IMR-90 (cell line): ENCODE measurements around the gene C17orf50. TPM values are rescaled to one million over a fixed set of nuclear protein-coding genes. Genes with fewer than 3 reads are reported as not detected.

Experiments used
- ATAC-seq: fragments of 200-7000 bp; cut with Tn5 transposase; 2 replicates; pipeline ENCODE4 v1.9.1; 2020; ENCODE audit warnings: low read depth, mild to moderate bottlenecking, moderate library complexity
- BruUV-seq: library from RNA; stranded (reverse); fragments of 400-500 nt; replicated peaks from 2 replicates; lab custom pipeline; 2021; lab: Mats Ljungman, UMichigan
- CTCF ChIA-PET: fragments of 300-600 bp; formaldehyde crosslinking; extraction: SDS; loops from one replicate; lab custom pipeline; 2021; ENCODE audit warnings: antibody characterized with exemption; lab: Yijun Ruan, JAX
- POLR2A ChIA-PET: fragments of 300-600 bp; sonication (Branson Sonifier 250); formaldehyde crosslinking; loops from one replicate; lab custom pipeline; 2022; ENCODE audit warnings: antibody characterized with exemption; ENCODE audit not compliant: unreplicated experiment; lab: Charles Lee
- DNase-seq: peaks from one replicate; pipeline ENCODE4 v3.0.0; 2013
- H2AFZ ChIP-seq: replicated peaks from 2 replicates; pipeline ENCODE3; 2013; ENCODE audit warnings: low read length, mild to moderate bottlenecking; ENCODE audit not compliant: poor library complexity
- H2AK5ac ChIP-seq: 2 replicates; pipeline ENCODE4 v1.6.1; 2013; ENCODE audit warnings: low read depth, low read length, inconsistent platforms
- H2AK9ac ChIP-seq: replicated peaks from 2 replicates; pipeline ENCODE3; 2013; ENCODE audit warnings: mild to moderate bottlenecking, low read depth, low read length, moderate library complexity; ENCODE audit not compliant: poor library complexity
- H2BK120ac ChIP-seq: 2 replicates; pipeline ENCODE4 v1.6.1; 2013; ENCODE audit warnings: low read depth, low read length, inconsistent platforms
- H2BK15ac ChIP-seq: 3 replicates; pipeline ENCODE4 v1.6.1; 2013; ENCODE audit warnings: low read depth, low read length, inconsistent platforms
- H2BK20ac ChIP-seq: 2 replicates; pipeline ENCODE4 v1.6.1; 2013; ENCODE audit warnings: low read depth, mild to moderate bottlenecking, inconsistent platforms, low read length, moderate library complexity
- H2BK5ac ChIP-seq: 2 replicates; pipeline ENCODE4 v1.6.1; 2013; ENCODE audit warnings: mild to moderate bottlenecking, low read depth, low read length, inconsistent platforms; ENCODE audit not compliant: poor library complexity, severe bottlenecking
- H3K14ac ChIP-seq: replicated peaks from 2 replicates; pipeline ENCODE4 v1.6.1; 2013; ENCODE audit warnings: low read depth, low read length, inconsistent platforms
- H3K18ac ChIP-seq: 2 replicates; pipeline ENCODE4 v1.6.1; 2013; ENCODE audit warnings: low read depth, low read length, control low read depth
- H3K23ac ChIP-seq: 2 replicates; pipeline ENCODE4 v1.6.1; 2013; ENCODE audit warnings: low read depth, low read length, inconsistent platforms
- H3K27ac ChIP-seq: 2 replicates; pipeline ENCODE4 v1.5.1; 2013; ENCODE audit warnings: mild to moderate bottlenecking, control low read depth, low read length; ENCODE audit not compliant: insufficient read depth
- H3K27me3 ChIP-seq: 2 replicates; pipeline ENCODE4 v1.6.1; 2013; ENCODE audit warnings: low read length; ENCODE audit not compliant: control insufficient read depth, insufficient read depth
- H3K36me3 ChIP-seq: 2 replicates; pipeline ENCODE4 v1.6.1; 2013; ENCODE audit warnings: low read length, mixed read lengths; ENCODE audit not compliant: control insufficient read depth, insufficient read depth
- H3K4ac ChIP-seq: 2 replicates; pipeline ENCODE4 v1.6.1; 2013; ENCODE audit warnings: low read depth, low read length, inconsistent platforms
- H3K4me1 ChIP-seq: 2 replicates; pipeline ENCODE4 v1.6.1; 2013; ENCODE audit warnings: low read length, mixed read lengths; ENCODE audit not compliant: control insufficient read depth, insufficient read depth
- H3K4me2 ChIP-seq: 2 replicates; pipeline ENCODE4 v1.6.1; 2013; ENCODE audit warnings: low read depth, mild to moderate bottlenecking, control low read depth, low read length, moderate library complexity
- H3K4me3 ChIP-seq: 2 replicates; pipeline ENCODE4 v1.5.1; 2013; ENCODE audit warnings: low read depth, mild to moderate bottlenecking, control low read depth, low read length, moderate library complexity; ENCODE audit not compliant: insufficient read depth
- H3K56ac ChIP-seq: 2 replicates; pipeline ENCODE4 v1.6.1; 2013; ENCODE audit warnings: low read length, inconsistent platforms; ENCODE audit not compliant: insufficient read depth; ENCODE audit errors: extremely low read depth
- H3K79me1 ChIP-seq, 2 experiments: 2 replicates each; pipeline ENCODE4 v1.6.1; 2013; ENCODE audit warnings: low read length in 2 of 2, inconsistent platforms in 1 of 2, low read depth in 1 of 2
- H3K9ac ChIP-seq: 2 replicates; pipeline ENCODE4 v1.6.1; 2013; ENCODE audit warnings: low read depth, low read length, control low read depth
- H3K9me1 ChIP-seq: 2 replicates; pipeline ENCODE4 v1.6.1; 2013; ENCODE audit warnings: low read length, inconsistent platforms; ENCODE audit not compliant: insufficient read depth
- H3K9me3 ChIP-seq: 2 replicates; pipeline ENCODE4 v1.6.1; 2013; ENCODE audit warnings: low read length; ENCODE audit not compliant: control insufficient read depth, insufficient read depth
- H4K20me1 ChIP-seq: 2 replicates; pipeline ENCODE4 v1.6.1; 2013; ENCODE audit warnings: low read length, inconsistent platforms; ENCODE audit not compliant: insufficient read depth
- H4K5ac ChIP-seq: 2 replicates; pipeline ENCODE4 v1.6.1; 2013; ENCODE audit warnings: mild to moderate bottlenecking, low read depth, low read length, control low read depth
- H4K8ac ChIP-seq, 2 experiments: 2 replicates each; pipeline ENCODE4 v1.6.1; 2013; ENCODE audit warnings: low read depth in 2 of 2, low read length in 2 of 2, control low read depth in 1 of 2, inconsistent platforms in 1 of 2
- H4K91ac ChIP-seq: 2 replicates; pipeline ENCODE4 v1.6.1; 2013; ENCODE audit warnings: low read depth, low read length, inconsistent platforms; ENCODE audit not compliant: insufficient read depth
- BHLHE40 ChIP-seq: fragments of 150-350 bp; IDR thresholded peaks from 2 replicates; pipeline ENCODE4 v1.6.1; 2016; ENCODE audit warnings: mild to moderate bottlenecking, low read depth, low read length
- CEBPB ChIP-seq: IDR thresholded peaks from 2 replicates; pipeline ENCODE4 v1.6.1; 2012; ENCODE audit warnings: low read depth, low read length, improper control_type of control experiment
- FOS ChIP-seq: fragments of 150-350 bp; IDR thresholded peaks from 2 replicates; pipeline ENCODE4 v1.6.1; 2016; ENCODE audit warnings: low read depth, low read length
- MAZ ChIP-seq: IDR thresholded peaks from 2 replicates; pipeline ENCODE4 v1.6.1; 2012; ENCODE audit warnings: low read depth, mild to moderate bottlenecking, low read length, improper control_type of control experiment, moderate library complexity, borderline replicate concordance
- MXI1 ChIP-seq: IDR thresholded peaks from 2 replicates; pipeline ENCODE4 v1.6.1; 2012; ENCODE audit warnings: low read depth, mild to moderate bottlenecking, low read length, moderate library complexity, borderline replicate concordance
- NFE2L2 ChIP-seq: fragments of 150-350 bp; IDR thresholded peaks from 2 replicates; pipeline ENCODE4 v1.6.1; 2016; ENCODE audit warnings: low read depth, mild to moderate bottlenecking, low read length
- POLR2A ChIP-seq: IDR thresholded peaks from 2 replicates; pipeline ENCODE4 v1.6.1; 2012; ENCODE audit warnings: mild to moderate bottlenecking, low read depth, low read length
- RAD21 ChIP-seq: IDR thresholded peaks from 2 replicates; pipeline ENCODE4 v1.6.1; 2012; ENCODE audit warnings: low read length, improper control_type of control experiment
- RFX5 ChIP-seq: IDR thresholded peaks from 2 replicates; pipeline ENCODE4 v1.8.0; 2012; ENCODE audit warnings: low read depth, mild to moderate bottlenecking, low read length, moderate library complexity
- WGBS, 2 experiments: methylation state at CpG; one replicate each; pipeline versions ENCODE4 v1.1.5 to v1.1.7; 2013; ENCODE audit warnings: missing lambda C conversion rate in 2 of 2; ENCODE audit not compliant: insufficient read length in 1 of 2; ENCODE audit errors: extremely low coverage in 2 of 2; 5-methylcytosine and 5-hydroxymethylcytosine counted together
- dilution Hi-C: fragments of 300-500 bp; cut with HindIII; formaldehyde crosslinking; loops from one replicate; pipeline ENCODE4 v1.14.3; 2018; ENCODE audit warnings: low sequenced_read_pairs; ENCODE audit not compliant: unreplicated experiment
- in situ Hi-C: fragments of 300-500 bp; cut with MboI; formaldehyde crosslinking; loops from 3 replicates; pipeline ENCODE4 v1.14.3; 2019; ENCODE audit warnings: low sequenced_read_pairs, inconsistent platforms, mixed read lengths
- intact Hi-C: fragments of 100-400 bp; cut with micrococcal nuclease; formaldehyde crosslinking; loops from 2 replicates; pipeline ENCODE4 v1.10.0; 2022
- polyA plus RNA-seq, 3 experiments: library from polyadenylated mRNA; depleted of rRNA; stranded (reverse); fragments of >200 nt; gene quantifications; 2 replicates each; pipeline ENCODE4 v1.2.3, GENCODE V29; 2012; ENCODE audit warnings: low replicate concordance in 1 of 3
- total RNA-seq: library from RNA; depleted of rRNA; stranded (reverse); fragments of >200 nt; gene quantifications from 2 replicates; pipeline ENCODE4 v1.2.3, GENCODE V29; 2012
- TF ChIP-seq, protein P1 (sequence below): conservative IDR thresholded peaks from 2 replicates; pipeline ENCODE4 v1.5.1; 2012; ENCODE audit warnings: mild to moderate bottlenecking, low read depth, low read length, improper control_type of control experiment
- TF ChIP-seq, protein P2 (sequence below): fragments of 150-350 bp; IDR thresholded peaks from 2 replicates; pipeline ENCODE4 v1.6.1; 2017; ENCODE audit warnings: mild to moderate bottlenecking, antibody characterized with exemption, low read length, low read depth
- TF ChIP-seq, protein P3 (sequence below): fragments of 150-350 bp; IDR thresholded peaks from 2 replicates; pipeline ENCODE4 v1.6.1; 2016; ENCODE audit warnings: low read depth, mild to moderate bottlenecking, low read length, moderate library complexity, borderline replicate concordance

The C17orf50 gene
- total and polyA plus RNA-seq, 2 of the 4 experiments (the other 2 are of a cell fraction) = not detected

DNA sequence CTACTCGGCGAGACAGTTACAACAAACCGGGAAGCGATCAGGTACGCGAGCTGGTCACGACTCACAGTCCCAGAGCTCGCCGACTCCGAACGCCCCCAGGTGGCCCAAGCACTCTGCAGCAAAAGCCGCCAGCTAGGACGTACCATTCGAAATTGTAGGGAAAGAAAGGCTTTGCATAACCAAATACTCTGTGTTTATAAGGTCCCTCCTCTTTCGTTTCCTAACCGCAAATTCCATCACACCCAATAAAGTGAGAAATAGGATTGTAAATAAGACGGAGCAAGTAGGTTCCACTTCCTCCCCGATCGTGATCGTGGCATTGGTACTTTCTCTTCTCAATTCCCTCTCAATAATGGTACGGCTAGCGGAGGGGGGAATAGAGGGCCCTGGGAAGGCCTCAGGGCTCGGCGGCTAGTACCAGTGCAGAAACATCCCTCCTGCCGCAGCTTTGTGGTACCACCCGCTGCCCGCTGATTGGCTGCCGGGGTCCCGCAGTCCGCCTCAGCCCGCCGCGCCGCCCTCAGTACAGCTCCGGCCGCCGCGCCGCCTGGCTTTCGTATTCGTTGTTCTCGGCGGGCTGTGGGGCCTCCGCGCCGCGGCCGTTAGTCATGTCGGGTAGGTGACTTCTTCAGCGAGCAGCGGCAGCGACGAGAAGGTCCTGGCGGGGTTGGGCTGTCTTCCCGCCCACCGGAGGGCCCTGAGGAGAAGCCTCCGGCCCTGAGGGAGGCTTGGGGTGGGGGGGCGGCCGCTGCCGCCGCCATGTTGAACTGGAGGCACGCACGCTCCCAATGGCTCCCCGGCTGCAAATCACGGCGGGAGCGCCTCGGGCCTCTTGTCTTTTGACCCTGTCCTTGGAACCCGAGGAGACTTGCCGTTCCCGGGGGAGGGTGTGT lies 48.5 kb downstream of the C17orf50 start, which contains the start of gene TAF15:
TSS of gene TAF15 (plus strand) at position 523 of the 893 bp plus-strand sequence. CDS start at position 609, 86 bp downstream.
- intact Hi-C loops (loop anchor here (1.0 kb wide), 1 partner anchor 222 kb away; the partner anchor contains the start of gene AP2B1), dilution Hi-C loops (no loop called here), in situ Hi-C loops (loop anchor here (5.0 kb wide), 1 partner anchor 47 kb away; the partner anchor contains the start of gene C17orf50)
- Histone ChIP-seq H2AFZ (peak within 1 kb of the TSS; percentile 92), H2AK9ac (peak within 1 kb of the TSS; percentile 96), H4K8ac (peak within 1 kb of the TSS; percentile 12 to 97), H3K56ac (peak within 1 kb of the TSS; percentile 95), H3K14ac (peak within 1 kb of the TSS; percentile 93), H2BK20ac (peak within 1 kb of the TSS; percentile 97), H2BK120ac (peak within 1 kb of the TSS; percentile 98), H3K4ac (peak within 1 kb of the TSS; percentile 93), H4K91ac (peak within 1 kb of the TSS; percentile 93), H2BK15ac (peak within 1 kb of the TSS; percentile 77), H2BK5ac (peak within 1 kb of the TSS; percentile 96), H3K79me1 (peaks cover 0 to 27% of the 10 kb centered on the region in 2 experiments; a peak in 2 of 4 replicates), H3K23ac (peak within 1 kb of the TSS; percentile 95), H3K36me3 (0 out of 2 replicates have a peak, but pooled peaks cover 2% of the 10 kb centered on the region), H3K18ac (peak within 1 kb of the TSS; percentile 95), H4K5ac (peak within 1 kb of the TSS; percentile 84), H3K4me3 (peak within 1 kb of the TSS; percentile 83), H3K27ac (peak within 1 kb of the TSS; percentile 91), H3K9me1 (peaks cover 14% of the 10 kb centered on the region), H3K9me3 (no peaks in the 10 kb centered on the region), H4K20me1 (peaks cover 35% of the 10 kb centered on the region), H3K4me1 (peaks cover 10% of the 10 kb centered on the region), H3K4me2 (peak within 1 kb of the TSS; percentile 96), H2AK5ac (peak within 1 kb of the TSS; percentile 86), H3K27me3 (no peaks in the 10 kb centered on the region), H3K9ac (peak within 1 kb of the TSS; percentile 88)
- ATAC-seq (peak; percentile 93), DNase-seq (peak; percentile 99)
- BruUV-seq = no TSS peak
- WGBS, 2 experiments = 0% methylated on average over 8 of the region's 71 CpGs; no CpG with 5 or more reads in 1 of the 2 experiments
- POLR2A ChIA-PET = interaction anchor here (0.6 to 0.7 kb wide), 2 partner anchors 12 to 21 kb away, joined by 3 to 4 read pairs; no protein-coding TSS in a partner anchor
- CTCF ChIA-PET = interaction anchor here (0.5 to 1.8 kb wide), 10 partner anchors 11 to 358 kb away, joined by 3 to 18 read pairs (median 5); no protein-coding TSS in a partner anchor
- TF ChIP-seq POLR2A (peak; percentile 99), NFE2L2 (no peak), FOS (no peak), RAD21 (peak; percentile 61), CEBPB (no peak), RFX5 (no peak), MAZ (peak; percentile 48; the same call in 1 of the 2 replicates), BHLHE40 (peak; percentile 99), MXI1 (peak; percentile 63; the same call in 1 of the 2 replicates)
- TF ChIP-seq, protein P1, sequence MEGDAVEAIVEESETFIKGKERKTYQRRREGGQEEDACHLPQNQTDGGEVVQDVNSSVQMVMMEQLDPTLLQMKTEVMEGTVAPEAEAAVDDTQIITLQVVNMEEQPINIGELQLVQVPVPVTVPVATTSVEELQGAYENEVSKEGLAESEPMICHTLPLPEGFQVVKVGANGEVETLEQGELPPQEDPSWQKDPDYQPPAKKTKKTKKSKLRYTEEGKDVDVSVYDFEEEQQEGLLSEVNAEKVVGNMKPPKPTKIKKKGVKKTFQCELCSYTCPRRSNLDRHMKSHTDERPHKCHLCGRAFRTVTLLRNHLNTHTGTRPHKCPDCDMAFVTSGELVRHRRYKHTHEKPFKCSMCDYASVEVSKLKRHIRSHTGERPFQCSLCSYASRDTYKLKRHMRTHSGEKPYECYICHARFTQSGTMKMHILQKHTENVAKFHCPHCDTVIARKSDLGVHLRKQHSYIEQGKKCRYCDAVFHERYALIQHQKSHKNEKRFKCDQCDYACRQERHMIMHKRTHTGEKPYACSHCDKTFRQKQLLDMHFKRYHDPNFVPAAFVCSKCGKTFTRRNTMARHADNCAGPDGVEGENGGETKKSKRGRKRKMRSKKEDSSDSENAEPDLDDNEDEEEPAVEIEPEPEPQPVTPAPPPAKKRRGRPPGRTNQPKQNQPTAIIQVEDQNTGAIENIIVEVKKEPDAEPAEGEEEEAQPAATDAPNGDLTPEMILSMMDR = peak; percentile 76
- TF ChIP-seq, protein P2, sequence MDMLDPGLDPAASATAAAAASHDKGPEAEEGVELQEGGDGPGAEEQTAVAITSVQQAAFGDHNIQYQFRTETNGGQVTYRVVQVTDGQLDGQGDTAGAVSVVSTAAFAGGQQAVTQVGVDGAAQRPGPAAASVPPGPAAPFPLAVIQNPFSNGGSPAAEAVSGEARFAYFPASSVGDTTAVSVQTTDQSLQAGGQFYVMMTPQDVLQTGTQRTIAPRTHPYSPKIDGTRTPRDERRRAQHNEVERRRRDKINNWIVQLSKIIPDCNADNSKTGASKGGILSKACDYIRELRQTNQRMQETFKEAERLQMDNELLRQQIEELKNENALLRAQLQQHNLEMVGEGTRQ = no peak
- TF ChIP-seq, protein P3, sequence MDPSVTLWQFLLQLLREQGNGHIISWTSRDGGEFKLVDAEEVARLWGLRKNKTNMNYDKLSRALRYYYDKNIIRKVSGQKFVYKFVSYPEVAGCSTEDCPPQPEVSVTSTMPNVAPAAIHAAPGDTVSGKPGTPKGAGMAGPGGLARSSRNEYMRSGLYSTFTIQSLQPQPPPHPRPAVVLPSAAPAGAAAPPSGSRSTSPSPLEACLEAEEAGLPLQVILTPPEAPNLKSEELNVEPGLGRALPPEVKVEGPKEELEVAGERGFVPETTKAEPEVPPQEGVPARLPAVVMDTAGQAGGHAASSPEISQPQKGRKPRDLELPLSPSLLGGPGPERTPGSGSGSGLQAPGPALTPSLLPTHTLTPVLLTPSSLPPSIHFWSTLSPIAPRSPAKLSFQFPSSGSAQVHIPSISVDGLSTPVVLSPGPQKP = no peak
